ENCODE measurements around the gene TMC5. TPM values are rescaled to one million over a fixed set of nuclear protein-coding genes. Genes with fewer than 3 reads are reported as not detected.

The TMC5 gene
- total and polyA plus RNA-seq, 2 of the 13 experiments (the other 11 are each of a cell fraction or from before 2014, with no cell fraction given) = 0.09 to 0.41 TPM

DNA sequence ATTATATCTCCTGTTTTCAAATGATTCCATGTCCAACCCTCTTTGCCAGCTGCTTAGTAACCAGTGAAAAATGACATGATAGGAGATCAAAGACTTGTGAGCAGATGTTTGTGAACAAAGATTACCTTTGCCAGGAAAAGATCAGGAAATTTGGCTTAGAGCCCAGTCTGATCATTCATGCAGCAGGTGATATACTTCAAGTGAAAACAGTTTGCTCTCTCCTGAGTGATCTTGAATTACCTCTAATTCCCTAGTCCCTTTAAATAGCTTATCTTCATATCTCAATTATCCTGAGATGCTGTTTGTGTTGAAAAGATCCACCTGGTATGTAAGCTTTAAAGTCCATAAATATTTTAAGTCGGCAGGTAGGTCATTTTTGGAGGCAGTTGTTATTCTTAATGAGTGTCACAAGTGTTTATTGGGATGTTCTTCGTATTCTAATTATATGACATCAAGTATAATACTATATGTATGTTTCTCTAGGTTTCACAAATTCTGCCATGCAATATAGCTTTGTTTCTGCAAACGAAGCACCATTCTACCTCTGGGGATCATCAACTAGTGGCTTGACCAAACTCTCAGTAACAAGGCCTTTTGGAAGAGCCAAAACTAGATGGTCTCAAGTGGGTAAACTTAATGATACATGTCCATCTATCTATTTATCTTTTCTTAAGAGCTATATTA lies 124.6 kb downstream of the TMC5 start (continued):
- TF ChIP-seq, protein P1, sequence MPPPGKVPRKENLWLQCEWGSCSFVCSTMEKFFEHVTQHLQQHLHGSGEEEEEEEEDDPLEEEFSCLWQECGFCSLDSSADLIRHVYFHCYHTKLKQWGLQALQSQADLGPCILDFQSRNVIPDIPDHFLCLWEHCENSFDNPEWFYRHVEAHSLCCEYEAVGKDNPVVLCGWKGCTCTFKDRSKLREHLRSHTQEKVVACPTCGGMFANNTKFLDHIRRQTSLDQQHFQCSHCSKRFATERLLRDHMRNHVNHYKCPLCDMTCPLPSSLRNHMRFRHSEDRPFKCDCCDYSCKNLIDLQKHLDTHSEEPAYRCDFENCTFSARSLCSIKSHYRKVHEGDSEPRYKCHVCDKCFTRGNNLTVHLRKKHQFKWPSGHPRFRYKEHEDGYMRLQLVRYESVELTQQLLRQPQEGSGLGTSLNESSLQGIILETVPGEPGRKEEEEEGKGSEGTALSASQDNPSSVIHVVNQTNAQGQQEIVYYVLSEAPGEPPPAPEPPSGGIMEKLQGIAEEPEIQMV (CRISPR knock-in tag; IDR thresholded peaks at IDR 0.05; ENCODE audit: low read depth) = no peak
- TF ChIP-seq, protein P2, sequence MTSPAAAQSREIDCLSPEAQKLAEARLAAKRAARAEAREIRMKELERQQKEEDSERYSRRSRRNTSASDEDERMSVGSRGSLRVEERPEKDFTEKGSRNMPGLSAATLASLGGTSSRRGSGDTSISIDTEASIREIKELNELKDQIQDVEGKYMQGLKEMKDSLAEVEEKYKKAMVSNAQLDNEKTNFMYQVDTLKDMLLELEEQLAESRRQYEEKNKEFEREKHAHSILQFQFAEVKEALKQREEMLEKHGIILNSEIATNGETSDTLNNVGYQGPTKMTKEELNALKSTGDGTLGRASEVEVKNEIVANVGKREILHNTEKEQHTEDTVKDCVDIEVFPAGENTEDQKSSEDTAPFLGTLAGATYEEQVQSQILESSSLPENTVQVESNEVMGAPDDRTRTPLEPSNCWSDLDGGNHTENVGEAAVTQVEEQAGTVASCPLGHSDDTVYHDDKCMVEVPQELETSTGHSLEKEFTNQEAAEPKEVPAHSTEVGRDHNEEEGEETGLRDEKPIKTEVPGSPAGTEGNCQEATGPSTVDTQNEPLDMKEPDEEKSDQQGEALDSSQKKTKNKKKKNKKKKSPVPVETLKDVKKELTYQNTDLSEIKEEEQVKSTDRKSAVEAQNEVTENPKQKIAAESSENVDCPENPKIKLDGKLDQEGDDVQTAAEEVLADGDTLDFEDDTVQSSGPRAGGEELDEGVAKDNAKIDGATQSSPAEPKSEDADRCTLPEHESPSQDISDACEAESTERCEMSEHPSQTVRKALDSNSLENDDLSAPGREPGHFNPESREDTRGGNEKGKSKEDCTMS (CRISPR knock-in tag; conservative IDR thresholded peaks at IDR 0.05) = no peak
- TF ChIP-seq DMAP1 (CRISPR knock-in tag; IDR thresholded peaks at IDR 0.05) (peak; percentile 53; the same call in 1 of the 2 replicates), ZBTB42 (CRISPR knock-in tag; IDR thresholded peaks at IDR 0.05) (peak; percentile 94; the same call in 1 of the 2 replicates), ZNF883 (CRISPR knock-in tag; IDR thresholded peaks at IDR 0.05; ENCODE audit: not compliant biosample characterization) (no peak), HDAC1 (CRISPR knock-in tag; IDR thresholded peaks at IDR 0.05) (peak; percentile 79), ZNF251 (CRISPR knock-in tag; IDR thresholded peaks at IDR 0.05) (no peak), CHD4 (IDR thresholded peaks at IDR 0.05; ENCODE audit: borderline replicate concordance, low read length) (peak; percentile 42; the same call in 1 of the 2 replicates), PHB2 (IDR thresholded peaks at IDR 0.05; ENCODE audit: partially characterized antibody) (no peak), ZNF776 (CRISPR knock-in tag; IDR thresholded peaks at IDR 0.05) (no peak), ZNF792 (CRISPR knock-in tag; IDR thresholded peaks at IDR 0.05) (peak; percentile 64; the same call in 1 of the 2 replicates), REPIN1 (CRISPR knock-in tag; IDR thresholded peaks at IDR 0.05; ENCODE audit: borderline replicate concordance, low read depth) (peak; percentile 32; the same call in 1 of the 2 replicates)
- TF ChIP-seq, protein P3, sequence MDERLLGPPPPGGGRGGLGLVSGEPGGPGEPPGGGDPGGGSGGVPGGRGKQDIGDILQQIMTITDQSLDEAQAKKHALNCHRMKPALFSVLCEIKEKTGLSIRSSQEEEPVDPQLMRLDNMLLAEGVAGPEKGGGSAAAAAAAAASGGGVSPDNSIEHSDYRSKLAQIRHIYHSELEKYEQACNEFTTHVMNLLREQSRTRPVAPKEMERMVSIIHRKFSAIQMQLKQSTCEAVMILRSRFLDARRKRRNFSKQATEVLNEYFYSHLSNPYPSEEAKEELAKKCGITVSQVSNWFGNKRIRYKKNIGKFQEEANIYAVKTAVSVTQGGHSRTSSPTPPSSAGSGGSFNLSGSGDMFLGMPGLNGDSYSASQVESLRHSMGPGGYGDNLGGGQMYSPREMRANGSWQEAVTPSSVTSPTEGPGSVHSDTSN (CRISPR knock-in tag; IDR thresholded peaks at IDR 0.05) = peak; percentile 75
- TF ChIP-seq, protein P4, sequence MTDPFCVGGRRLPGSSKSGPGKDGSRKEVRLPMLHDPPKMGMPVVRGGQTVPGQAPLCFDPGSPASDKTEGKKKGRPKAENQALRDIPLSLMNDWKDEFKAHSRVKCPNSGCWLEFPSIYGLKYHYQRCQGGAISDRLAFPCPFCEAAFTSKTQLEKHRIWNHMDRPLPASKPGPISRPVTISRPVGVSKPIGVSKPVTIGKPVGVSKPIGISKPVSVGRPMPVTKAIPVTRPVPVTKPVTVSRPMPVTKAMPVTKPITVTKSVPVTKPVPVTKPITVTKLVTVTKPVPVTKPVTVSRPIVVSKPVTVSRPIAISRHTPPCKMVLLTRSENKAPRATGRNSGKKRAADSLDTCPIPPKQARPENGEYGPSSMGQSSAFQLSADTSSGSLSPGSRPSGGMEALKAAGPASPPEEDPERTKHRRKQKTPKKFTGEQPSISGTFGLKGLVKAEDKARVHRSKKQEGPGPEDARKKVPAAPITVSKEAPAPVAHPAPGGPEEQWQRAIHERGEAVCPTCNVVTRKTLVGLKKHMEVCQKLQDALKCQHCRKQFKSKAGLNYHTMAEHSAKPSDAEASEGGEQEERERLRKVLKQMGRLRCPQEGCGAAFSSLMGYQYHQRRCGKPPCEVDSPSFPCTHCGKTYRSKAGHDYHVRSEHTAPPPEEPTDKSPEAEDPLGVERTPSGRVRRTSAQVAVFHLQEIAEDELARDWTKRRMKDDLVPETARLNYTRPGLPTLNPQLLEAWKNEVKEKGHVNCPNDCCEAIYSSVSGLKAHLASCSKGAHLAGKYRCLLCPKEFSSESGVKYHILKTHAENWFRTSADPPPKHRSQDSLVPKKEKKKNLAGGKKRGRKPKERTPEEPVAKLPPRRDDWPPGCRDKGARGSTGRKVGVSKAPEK (CRISPR knock-in tag; IDR thresholded peaks at IDR 0.05; ENCODE audit: borderline replicate concordance) = no peak
- TF ChIP-seq, protein P5, sequence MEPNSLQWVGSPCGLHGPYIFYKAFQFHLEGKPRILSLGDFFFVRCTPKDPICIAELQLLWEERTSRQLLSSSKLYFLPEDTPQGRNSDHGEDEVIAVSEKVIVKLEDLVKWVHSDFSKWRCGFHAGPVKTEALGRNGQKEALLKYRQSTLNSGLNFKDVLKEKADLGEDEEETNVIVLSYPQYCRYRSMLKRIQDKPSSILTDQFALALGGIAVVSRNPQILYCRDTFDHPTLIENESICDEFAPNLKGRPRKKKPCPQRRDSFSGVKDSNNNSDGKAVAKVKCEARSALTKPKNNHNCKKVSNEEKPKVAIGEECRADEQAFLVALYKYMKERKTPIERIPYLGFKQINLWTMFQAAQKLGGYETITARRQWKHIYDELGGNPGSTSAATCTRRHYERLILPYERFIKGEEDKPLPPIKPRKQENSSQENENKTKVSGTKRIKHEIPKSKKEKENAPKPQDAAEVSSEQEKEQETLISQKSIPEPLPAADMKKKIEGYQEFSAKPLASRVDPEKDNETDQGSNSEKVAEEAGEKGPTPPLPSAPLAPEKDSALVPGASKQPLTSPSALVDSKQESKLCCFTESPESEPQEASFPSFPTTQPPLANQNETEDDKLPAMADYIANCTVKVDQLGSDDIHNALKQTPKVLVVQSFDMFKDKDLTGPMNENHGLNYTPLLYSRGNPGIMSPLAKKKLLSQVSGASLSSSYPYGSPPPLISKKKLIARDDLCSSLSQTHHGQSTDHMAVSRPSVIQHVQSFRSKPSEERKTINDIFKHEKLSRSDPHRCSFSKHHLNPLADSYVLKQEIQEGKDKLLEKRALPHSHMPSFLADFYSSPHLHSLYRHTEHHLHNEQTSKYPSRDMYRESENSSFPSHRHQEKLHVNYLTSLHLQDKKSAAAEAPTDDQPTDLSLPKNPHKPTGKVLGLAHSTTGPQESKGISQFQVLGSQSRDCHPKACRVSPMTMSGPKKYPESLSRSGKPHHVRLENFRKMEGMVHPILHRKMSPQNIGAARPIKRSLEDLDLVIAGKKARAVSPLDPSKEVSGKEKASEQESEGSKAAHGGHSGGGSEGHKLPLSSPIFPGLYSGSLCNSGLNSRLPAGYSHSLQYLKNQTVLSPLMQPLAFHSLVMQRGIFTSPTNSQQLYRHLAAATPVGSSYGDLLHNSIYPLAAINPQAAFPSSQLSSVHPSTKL (CRISPR knock-in tag; IDR thresholded peaks at IDR 0.05) = peak; percentile 99
- TF ChIP-seq, protein P6, sequence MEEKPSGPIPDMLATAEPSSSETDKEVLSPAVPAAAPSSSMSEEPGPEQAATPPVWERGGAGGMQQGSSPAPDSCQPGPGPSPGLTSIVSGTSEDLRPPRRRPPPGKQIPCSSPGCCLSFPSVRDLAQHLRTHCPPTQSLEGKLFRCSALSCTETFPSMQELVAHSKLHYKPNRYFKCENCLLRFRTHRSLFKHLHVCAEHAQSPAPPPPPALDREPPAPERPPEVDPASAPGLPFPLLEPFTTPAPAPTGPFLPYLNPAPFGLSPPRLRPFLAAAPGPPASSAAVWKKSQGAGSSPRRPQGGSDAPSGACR (CRISPR knock-in tag; IDR thresholded peaks at IDR 0.05) = peak; percentile 65; the same call in 1 of the 2 replicates
